RWPE2 (cell line): ENCODE data around the gene WSCD1.
A peak's percentile ranks its signal among the peaks of the same experiment; 100 is the strongest.

Experiments used
- ATAC-seq: fragments of 200-7000 bp; cut with Tn5 transposase; 3 replicates; pipeline ENCODE4 v1.9.1; 2021; ENCODE audit warnings: low read depth
- DNase-seq: peaks from one replicate; pipeline ENCODE4 v3.0.0-alpha.2; 2020; ENCODE audit warnings: low spot score
- H3K27ac ChIP-seq: fragments of 450-650 bp; 2 replicates; pipeline ENCODE4 v1.5.1; 2017; ENCODE audit warnings: mild to moderate bottlenecking; ENCODE audit not compliant: poor library complexity, severe bottlenecking
- H3K27me3 ChIP-seq: fragments of 250-450 bp; sonication (Bioruptor Pico); 2 replicates; pipeline ENCODE4 v1.5.1; 2021; ENCODE audit warnings: mild to moderate bottlenecking, moderate library complexity; ENCODE audit not compliant: insufficient read depth, poor library complexity, severe bottlenecking
- H3K36me3 ChIP-seq: fragments of 250-450 bp; sonication (Bioruptor Pico); 2 replicates; pipeline ENCODE4 v1.5.1; 2020; ENCODE audit warnings: low read depth, mild to moderate bottlenecking, moderate library complexity
- H3K4me1 ChIP-seq: fragments of 250-450 bp; sonication (Bioruptor Pico); 2 replicates; pipeline ENCODE4 v1.5.1; 2021; ENCODE audit warnings: mild to moderate bottlenecking, moderate library complexity; ENCODE audit not compliant: insufficient read depth, poor library complexity, severe bottlenecking
- H3K4me3 ChIP-seq: fragments of 250-450 bp; sonication (Bioruptor Pico); 2 replicates; pipeline ENCODE4 v1.5.1; 2021; ENCODE audit warnings: mild to moderate bottlenecking, moderate library complexity; ENCODE audit not compliant: severe bottlenecking
- H3K9me3 ChIP-seq: fragments of 250-450 bp; sonication (Bioruptor Pico); 2 replicates; pipeline ENCODE4 v1.5.1; 2021; ENCODE audit warnings: mild to moderate bottlenecking, moderate library complexity; ENCODE audit not compliant: severe bottlenecking
- TF ChIP-seq, protein P1 (sequence below): fragments of 450-650 bp; IDR thresholded peaks from one replicate; pipeline ENCODE4 v1.5.1; 2017; ENCODE audit warnings: mild to moderate bottlenecking, moderate library complexity; ENCODE audit not compliant: poor library complexity, severe bottlenecking

Gene WSCD1

DNA sequence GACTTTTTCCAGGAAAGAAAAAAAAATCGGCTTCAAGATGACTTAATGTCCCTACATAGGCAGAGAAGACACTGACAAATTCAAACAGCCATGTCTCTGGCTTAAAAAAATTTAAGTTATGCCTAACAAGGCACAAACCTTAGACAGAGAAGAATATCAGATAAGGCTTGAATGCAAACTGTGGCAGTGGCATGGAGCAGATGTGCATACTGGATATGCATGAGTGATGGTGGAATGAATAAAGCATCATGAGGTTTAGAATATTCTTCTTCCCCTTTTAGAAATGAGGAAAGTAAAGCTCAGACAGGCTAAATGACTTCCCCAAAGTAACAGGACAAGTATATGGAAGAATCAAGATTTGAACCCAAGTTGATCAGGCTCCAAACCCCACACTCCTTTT is 23.2 kb upstream of the WSCD1 start:
- Histone ChIP-seq H3K36me3 (no peaks in the 10 kb centered on the region), H3K27me3 (no peaks in the 10 kb centered on the region), H3K9me3 (no peaks in the 10 kb centered on the region), H3K27ac (no peak overlapping the region), H3K4me3 (no peak overlapping the region), H3K4me1 (no peaks in the 10 kb centered on the region)
- DNase-seq (no peak), ATAC-seq (no peak)
- TF ChIP-seq, protein P1, sequence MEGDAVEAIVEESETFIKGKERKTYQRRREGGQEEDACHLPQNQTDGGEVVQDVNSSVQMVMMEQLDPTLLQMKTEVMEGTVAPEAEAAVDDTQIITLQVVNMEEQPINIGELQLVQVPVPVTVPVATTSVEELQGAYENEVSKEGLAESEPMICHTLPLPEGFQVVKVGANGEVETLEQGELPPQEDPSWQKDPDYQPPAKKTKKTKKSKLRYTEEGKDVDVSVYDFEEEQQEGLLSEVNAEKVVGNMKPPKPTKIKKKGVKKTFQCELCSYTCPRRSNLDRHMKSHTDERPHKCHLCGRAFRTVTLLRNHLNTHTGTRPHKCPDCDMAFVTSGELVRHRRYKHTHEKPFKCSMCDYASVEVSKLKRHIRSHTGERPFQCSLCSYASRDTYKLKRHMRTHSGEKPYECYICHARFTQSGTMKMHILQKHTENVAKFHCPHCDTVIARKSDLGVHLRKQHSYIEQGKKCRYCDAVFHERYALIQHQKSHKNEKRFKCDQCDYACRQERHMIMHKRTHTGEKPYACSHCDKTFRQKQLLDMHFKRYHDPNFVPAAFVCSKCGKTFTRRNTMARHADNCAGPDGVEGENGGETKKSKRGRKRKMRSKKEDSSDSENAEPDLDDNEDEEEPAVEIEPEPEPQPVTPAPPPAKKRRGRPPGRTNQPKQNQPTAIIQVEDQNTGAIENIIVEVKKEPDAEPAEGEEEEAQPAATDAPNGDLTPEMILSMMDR: no peak

DNA sequence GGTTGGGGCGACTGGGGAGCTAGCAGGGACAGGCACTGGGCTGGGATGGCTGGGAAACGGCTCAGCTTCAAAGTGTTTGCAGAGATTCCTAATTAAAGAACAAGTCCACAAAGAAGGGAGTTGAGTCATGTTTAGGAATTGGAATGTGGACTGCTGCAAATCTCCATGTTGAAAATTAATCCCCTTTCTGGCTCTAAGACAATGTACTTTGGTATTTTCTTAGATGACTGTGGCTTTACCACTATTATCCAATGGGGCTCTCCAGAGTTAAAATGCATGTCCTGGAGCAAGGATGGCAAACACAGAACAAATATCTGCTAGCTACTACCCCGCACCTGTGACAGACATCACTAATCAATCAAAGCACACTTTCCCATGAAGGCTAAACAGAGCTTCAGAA is 22.2 kb upstream of the WSCD1 start:
- Histone ChIP-seq H3K36me3 (no peaks in the 10 kb centered on the region), H3K27ac (no peak overlapping the region), H3K9me3 (no peaks in the 10 kb centered on the region), H3K4me3 (no peak overlapping the region), H3K27me3 (no peaks in the 10 kb centered on the region), H3K4me1 (no peaks in the 10 kb centered on the region)
- ATAC-seq (peak; percentile 31; the same call in 2 of the 3 replicates), DNase-seq (no peak)
- TF ChIP-seq, protein P1: no peak

DNA sequence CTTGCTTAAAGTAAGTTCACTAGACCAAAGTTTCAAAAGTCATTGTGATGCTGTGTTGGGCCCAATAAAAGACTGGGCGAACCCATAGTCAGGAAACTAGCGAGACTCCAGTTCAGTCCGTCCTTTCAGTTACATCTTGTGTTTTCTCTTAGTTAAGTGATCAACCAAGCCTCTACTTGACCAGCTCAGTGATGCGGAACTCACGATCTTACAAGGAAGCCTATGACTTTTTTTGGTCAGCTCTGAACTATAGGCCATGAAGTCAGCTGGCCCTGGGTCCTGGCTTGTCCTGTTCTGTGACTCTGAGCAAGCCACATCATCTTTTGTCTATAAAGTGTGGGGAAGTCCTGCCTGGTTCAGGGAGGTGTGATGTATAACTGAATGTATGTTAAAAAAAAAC is 21.7 kb upstream of the WSCD1 start:
- H3K4me3 ChIP-seq: no peak overlapping the region
- TF ChIP-seq, protein P1: no peak
- no peaks in the 10 kb centered on the region for H3K27me3 ChIP-seq
- DNase-seq: no peak
- no peaks in the 10 kb centered on the region for H3K36me3 ChIP-seq
- ATAC-seq: no peak
- H3K9me3 ChIP-seq: no peaks in the 10 kb centered on the region
- no peaks in the 10 kb centered on the region for H3K4me1 ChIP-seq
- H3K27ac ChIP-seq: no peak overlapping the region

GRCh38 chr17:6052926-6053325 is 17.3 kb upstream of the WSCD1 start:
- ATAC-seq: no peak
- no peak overlapping the region for H3K4me3 ChIP-seq
- H3K9me3 ChIP-seq: no peaks in the 10 kb centered on the region
- H3K36me3 ChIP-seq: no peaks in the 10 kb centered on the region
- DNase-seq: no peak
- no peak overlapping the region for H3K27ac ChIP-seq
- no peaks in the 10 kb centered on the region for H3K4me1 ChIP-seq
- TF ChIP-seq, protein P1: no peak
- no peaks in the 10 kb centered on the region for H3K27me3 ChIP-seq

DNA sequence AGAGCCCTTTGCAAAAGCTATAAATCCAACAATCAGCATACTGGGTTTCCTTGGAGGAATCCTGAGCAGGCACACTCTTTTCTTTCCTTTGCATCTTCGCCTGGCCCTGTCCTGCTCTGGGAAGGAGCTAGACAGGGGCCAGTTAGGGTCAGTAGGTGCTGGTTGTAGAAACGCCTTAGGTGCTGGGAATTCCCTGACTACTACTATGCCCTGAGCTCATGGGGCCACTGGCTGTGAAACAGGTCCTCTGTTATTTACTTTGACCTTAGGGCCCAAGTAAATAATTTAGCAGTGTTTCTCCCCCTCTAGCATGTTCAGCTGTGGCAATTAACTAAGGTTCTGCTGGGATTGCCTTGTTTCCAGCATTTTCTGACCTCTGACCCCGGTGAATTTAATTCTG is 15.8 kb upstream of the WSCD1 start:
- ATAC-seq (no peak), DNase-seq (no peak)
- TF ChIP-seq, protein P1: no peak
- no peak overlapping the region for H3K27ac ChIP-seq
- no peak overlapping the region for H3K4me3 ChIP-seq
- H3K27me3 ChIP-seq: no peaks in the 10 kb centered on the region
- H3K36me3 ChIP-seq: no peaks in the 10 kb centered on the region
- H3K9me3 ChIP-seq: no peaks in the 10 kb centered on the region
- H3K4me1 ChIP-seq: no peaks in the 10 kb centered on the region
